ENCODE measurements around the gene IFNAR2. TPM values are rescaled to one million over a fixed set of nuclear protein-coding genes. Genes with fewer than 3 reads are reported as not detected.

The IFNAR2 gene
- polyA plus RNA-seq, 1 donor from 2014 or later = 10.3 TPM

DNA sequence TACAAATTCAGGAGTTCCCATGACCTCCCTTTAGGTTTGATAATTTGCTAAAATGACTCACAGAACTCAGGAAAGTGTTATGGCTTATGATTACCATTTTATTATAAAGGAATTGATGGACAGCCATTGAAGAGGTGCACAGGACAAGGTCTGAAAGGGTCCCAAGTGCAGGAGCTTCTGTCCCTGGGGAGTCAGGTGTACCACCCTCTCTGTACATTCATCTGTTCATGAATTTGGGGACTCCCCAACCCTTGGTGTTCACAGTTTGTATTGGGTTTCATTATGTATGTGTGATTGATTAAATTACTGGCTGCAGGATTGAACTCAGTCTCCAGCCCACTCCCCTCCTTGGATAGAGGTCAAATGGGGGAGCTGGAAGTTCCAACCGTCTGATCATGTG is 25.7 kb downstream of the IFNAR2 start:
- H3K9ac ChIP-seq (ENCODE audit: low read length) = no peak overlapping the region
- no peak overlapping the region for H3K4me2 ChIP-seq (ENCODE audit: low read length)
- no peaks in the 10 kb centered on the region for H3K9me3 ChIP-seq (ENCODE audit: low read length)
- TF ChIP-seq EZH2 (IDR thresholded peaks at IDR 0.05; ENCODE audit: borderline replicate concordance, insufficient read depth, low read length, poor library complexity, severe bottlenecking) = no peak
- TF ChIP-seq MXI1 (conservative IDR thresholded peaks at IDR 0.05; ENCODE audit: poor library complexity, severe bottlenecking) = no peak
- no peak for TF ChIP-seq SMC3 (conservative IDR thresholded peaks at IDR 0.05; ENCODE audit: poor library complexity)
- no peak for TF ChIP-seq EP300 (conservative IDR thresholded peaks at IDR 0.05; ENCODE audit: poor library complexity, severe bottlenecking)
- TF ChIP-seq, protein P1, sequence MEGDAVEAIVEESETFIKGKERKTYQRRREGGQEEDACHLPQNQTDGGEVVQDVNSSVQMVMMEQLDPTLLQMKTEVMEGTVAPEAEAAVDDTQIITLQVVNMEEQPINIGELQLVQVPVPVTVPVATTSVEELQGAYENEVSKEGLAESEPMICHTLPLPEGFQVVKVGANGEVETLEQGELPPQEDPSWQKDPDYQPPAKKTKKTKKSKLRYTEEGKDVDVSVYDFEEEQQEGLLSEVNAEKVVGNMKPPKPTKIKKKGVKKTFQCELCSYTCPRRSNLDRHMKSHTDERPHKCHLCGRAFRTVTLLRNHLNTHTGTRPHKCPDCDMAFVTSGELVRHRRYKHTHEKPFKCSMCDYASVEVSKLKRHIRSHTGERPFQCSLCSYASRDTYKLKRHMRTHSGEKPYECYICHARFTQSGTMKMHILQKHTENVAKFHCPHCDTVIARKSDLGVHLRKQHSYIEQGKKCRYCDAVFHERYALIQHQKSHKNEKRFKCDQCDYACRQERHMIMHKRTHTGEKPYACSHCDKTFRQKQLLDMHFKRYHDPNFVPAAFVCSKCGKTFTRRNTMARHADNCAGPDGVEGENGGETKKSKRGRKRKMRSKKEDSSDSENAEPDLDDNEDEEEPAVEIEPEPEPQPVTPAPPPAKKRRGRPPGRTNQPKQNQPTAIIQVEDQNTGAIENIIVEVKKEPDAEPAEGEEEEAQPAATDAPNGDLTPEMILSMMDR (IDR thresholded peaks at IDR 0.05; ENCODE audit: poor library complexity, severe bottlenecking) = no peak
- TF ChIP-seq RAD21 (conservative IDR thresholded peaks at IDR 0.05) = no peak
- no peak for TF ChIP-seq POLR2AphosphoS5 (IDR thresholded peaks at IDR 0.05)
- TF ChIP-seq, protein P2, sequence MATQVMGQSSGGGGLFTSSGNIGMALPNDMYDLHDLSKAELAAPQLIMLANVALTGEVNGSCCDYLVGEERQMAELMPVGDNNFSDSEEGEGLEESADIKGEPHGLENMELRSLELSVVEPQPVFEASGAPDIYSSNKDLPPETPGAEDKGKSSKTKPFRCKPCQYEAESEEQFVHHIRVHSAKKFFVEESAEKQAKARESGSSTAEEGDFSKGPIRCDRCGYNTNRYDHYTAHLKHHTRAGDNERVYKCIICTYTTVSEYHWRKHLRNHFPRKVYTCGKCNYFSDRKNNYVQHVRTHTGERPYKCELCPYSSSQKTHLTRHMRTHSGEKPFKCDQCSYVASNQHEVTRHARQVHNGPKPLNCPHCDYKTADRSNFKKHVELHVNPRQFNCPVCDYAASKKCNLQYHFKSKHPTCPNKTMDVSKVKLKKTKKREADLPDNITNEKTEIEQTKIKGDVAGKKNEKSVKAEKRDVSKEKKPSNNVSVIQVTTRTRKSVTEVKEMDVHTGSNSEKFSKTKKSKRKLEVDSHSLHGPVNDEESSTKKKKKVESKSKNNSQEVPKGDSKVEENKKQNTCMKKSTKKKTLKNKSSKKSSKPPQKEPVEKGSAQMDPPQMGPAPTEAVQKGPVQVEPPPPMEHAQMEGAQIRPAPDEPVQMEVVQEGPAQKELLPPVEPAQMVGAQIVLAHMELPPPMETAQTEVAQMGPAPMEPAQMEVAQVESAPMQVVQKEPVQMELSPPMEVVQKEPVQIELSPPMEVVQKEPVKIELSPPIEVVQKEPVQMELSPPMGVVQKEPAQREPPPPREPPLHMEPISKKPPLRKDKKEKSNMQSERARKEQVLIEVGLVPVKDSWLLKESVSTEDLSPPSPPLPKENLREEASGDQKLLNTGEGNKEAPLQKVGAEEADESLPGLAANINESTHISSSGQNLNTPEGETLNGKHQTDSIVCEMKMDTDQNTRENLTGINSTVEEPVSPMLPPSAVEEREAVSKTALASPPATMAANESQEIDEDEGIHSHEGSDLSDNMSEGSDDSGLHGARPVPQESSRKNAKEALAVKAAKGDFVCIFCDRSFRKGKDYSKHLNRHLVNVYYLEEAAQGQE (IDR thresholded peaks at IDR 0.05; ENCODE audit: borderline replicate concordance) = no peak
- TF ChIP-seq TAF1 (IDR thresholded peaks at IDR 0.05; ENCODE audit: low read depth) = no peak
- H3F3A ChIP-seq (ENCODE audit: insufficient read depth, low read length, poor library complexity, severe bottlenecking) = no peaks in the 10 kb centered on the region
- no peaks in the 10 kb centered on the region for H3K9me2 ChIP-seq (ENCODE audit: insufficient read depth, low read length)
- peaks cover 6% of the 10 kb centered on the region for H3K36me3 ChIP-seq (ENCODE audit: insufficient read depth, low read length)
- no peaks in the 10 kb centered on the region for H4K20me1 ChIP-seq (ENCODE audit: insufficient read depth)
- H3K4me3 ChIP-seq (ENCODE audit: low read length) = no peak overlapping the region
- H3K27me3 ChIP-seq (ENCODE audit: insufficient read depth, low read depth, low read length) = no peaks in the 10 kb centered on the region
- H3K79me2 ChIP-seq (replicated peaks; ENCODE audit: insufficient read depth, low read length) = no peaks in the 10 kb centered on the region
- no peak overlapping the region for H2AFZ ChIP-seq (ENCODE audit: low read depth, low read length)
- no peak overlapping the region for H3K27ac ChIP-seq (ENCODE audit: low read length)

DNA sequence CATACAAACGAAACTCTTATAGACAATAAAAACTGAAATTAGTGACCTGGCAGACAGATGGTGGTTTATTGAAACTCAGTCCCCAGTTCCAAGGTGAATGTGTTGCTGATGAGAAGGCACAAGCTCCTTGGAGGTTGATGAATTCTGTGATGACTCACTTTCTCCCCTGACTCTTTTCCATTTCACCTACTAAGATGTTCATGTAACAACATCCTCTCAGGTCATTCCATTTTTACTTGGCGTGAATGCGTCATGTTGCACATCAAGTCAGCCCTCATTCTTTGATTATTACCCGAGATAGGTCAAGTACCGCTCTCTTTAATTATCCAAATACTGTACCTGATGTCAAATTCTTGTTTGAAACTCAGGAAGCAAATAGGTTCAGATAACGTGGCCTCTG is 26.3 kb downstream of the IFNAR2 start:
- no peak overlapping the region for H3K27ac ChIP-seq (ENCODE audit: low read length)

More for the DNA sequence above, 26.3 kb downstream of the IFNAR2 start:
- Histone ChIP-seq H3K9me3 (ENCODE audit: low read length) (no peaks in the 10 kb centered on the region), H3K9me2 (ENCODE audit: insufficient read depth, low read length) (no peaks in the 10 kb centered on the region), H3K4me2 (ENCODE audit: low read length) (no peak overlapping the region), H4K20me1 (ENCODE audit: insufficient read depth) (no peaks in the 10 kb centered on the region), H3F3A (ENCODE audit: insufficient read depth, low read length, poor library complexity, severe bottlenecking) (no peaks in the 10 kb centered on the region), H3K36me3 (ENCODE audit: insufficient read depth, low read length) (peaks cover 6% of the 10 kb centered on the region), H3K27me3 (ENCODE audit: insufficient read depth, low read depth, low read length) (no peaks in the 10 kb centered on the region), H3K79me2 (replicated peaks; ENCODE audit: insufficient read depth, low read length) (no peaks in the 10 kb centered on the region), H2AFZ (ENCODE audit: low read depth, low read length) (no peak overlapping the region), H3K4me3 (ENCODE audit: low read length) (no peak overlapping the region), H3K9ac (ENCODE audit: low read length) (no peak overlapping the region)
- TF ChIP-seq EZH2 (IDR thresholded peaks at IDR 0.05; ENCODE audit: borderline replicate concordance, insufficient read depth, low read length, poor library complexity, severe bottlenecking) = no peak

Data from neural cell (in vitro differentiated cells).